ENCODE results near the gene ARMC12. TPM values are rescaled to one million over a fixed set of nuclear protein-coding genes. Genes with fewer than 3 reads are reported as not detected.

ARMC12 gene
- polyA plus RNA-seq, 2 of the 4 experiments (the other 2 are of a cell fraction), result 0.44 to 0.88 TPM

DNA sequence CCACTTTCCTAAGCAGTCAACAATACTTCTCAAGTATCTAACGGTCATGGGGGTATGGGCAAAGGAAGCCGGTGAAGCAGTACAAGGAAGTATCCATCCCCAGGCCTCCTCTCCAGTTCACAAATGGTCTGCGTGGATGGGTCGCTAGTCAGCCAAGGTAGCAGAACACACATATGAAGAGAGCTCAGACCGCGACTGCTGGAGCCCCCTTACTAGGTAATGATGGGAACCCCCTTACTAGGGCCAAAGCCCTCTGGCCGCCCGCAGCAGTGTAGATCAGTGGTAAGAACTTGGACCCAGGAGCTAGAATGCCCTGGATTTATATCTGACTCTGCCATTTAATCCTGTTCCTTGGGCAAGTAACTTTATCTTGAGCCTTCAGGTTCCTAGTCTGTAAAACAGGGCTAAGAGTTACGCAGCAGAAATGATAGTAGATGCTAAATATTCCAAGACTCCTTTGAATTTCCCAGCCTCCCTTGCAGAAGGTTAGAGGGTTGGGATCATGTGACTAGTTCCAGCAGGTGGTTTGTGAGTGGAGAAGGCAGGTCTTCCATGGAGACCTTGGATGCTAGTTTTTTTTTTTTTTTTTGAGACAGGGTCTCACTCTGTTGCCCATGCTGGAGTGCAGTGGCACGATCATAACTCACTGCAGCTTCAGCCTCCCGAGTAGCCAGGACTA is 37.4 kb downstream of the ARMC12 start:
- FAIRE-seq, result no peak
- WGBS (ENCODE audit: missing lambda C conversion rate), result 81% methylated on average over 11 of the region's 11 CpGs

DNA sequence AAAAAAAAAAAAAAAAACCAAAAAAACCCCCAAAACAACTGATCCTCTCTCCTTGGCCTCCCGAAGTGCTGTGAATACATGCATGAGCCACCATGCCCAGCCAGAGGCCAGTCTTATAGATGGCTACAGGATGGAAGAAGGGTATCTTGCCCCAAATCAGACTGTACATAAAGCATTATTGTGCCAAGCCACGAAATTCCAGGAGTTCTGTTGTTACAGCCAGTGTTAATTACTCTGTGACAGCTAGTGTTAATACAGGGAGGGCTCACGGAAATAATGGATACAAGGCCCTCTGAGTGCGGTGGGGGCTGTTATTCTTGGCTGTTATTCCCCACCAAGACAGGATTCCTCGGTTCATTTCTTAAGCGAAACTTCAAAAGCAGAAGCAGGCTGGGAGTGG is 38.2 kb downstream of the ARMC12 start:
- H3K4me2 ChIP-seq, result no peak overlapping the region
- H3K4me3 ChIP-seq, result no peak overlapping the region
- WGBS (ENCODE audit: missing lambda C conversion rate), result 86% methylated on average over 6 of the region's 6 CpGs
- ChIA-PET CTCF (interaction anchor here (1.7 kb wide), 1 partner anchor 12 kb away, joined by 3 read pairs; no protein-coding TSS in a partner anchor), POLR2A (no interaction called here)
- no peak for ATAC-seq
- H3K9me3 ChIP-seq, result no peaks in the 10 kb centered on the region
- FAIRE-seq, result no peak
- no peak for DNase-seq (ENCODE audit: low read depth in 1 of 2, low spot score in 1 of 2)
- H3K27ac ChIP-seq, result no peak overlapping the region
- H3K4me1 ChIP-seq, result no peaks in the 10 kb centered on the region
- TF ChIP-seq MAZ (IDR thresholded peaks at IDR 0.05; ENCODE audit: borderline replicate concordance, low read depth, low read length) (no peak), CEBPB (IDR thresholded peaks at IDR 0.05) (no peak), NFE2L2 (conservative IDR thresholded peaks at IDR 0.05; ENCODE audit: low read length) (no peak), RCOR1 (IDR thresholded peaks at IDR 0.05; ENCODE audit: low read depth, low read length) (no peak), BHLHE40 (IDR thresholded peaks at IDR 0.05; ENCODE audit: low read depth, low read length) (no peak)

More for the DNA sequence above, 37.4 kb downstream of the ARMC12 start:
- no peak for ATAC-seq
- no peak overlapping the region for H3K4me3 ChIP-seq
- no peaks in the 10 kb centered on the region for H3K4me1 ChIP-seq
- no peak overlapping the region for H3K27ac ChIP-seq
- DNase-seq (ENCODE audit: low read depth in 1 of 2, low spot score in 1 of 2), result no peak
- CTCF ChIA-PET, result interaction anchor here (1.2 to 1.7 kb wide), 2 partner anchors 13 to 21 kb away, joined by 3 read pairs; no protein-coding TSS in a partner anchor
- no peaks in the 10 kb centered on the region for H3K9me3 ChIP-seq
- POLR2A ChIA-PET, result no interaction called here
- TF ChIP-seq, protein P1, sequence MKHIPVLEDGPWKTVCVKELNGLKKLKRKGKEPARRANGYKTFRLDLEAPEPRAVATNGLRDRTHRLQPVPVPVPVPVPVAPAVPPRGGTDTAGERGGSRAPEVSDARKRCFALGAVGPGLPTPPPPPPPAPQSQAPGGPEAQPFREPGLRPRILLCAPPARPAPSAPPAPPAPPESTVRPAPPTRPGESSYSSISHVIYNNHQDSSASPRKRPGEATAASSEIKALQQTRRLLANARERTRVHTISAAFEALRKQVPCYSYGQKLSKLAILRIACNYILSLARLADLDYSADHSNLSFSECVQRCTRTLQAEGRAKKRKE (CRISPR knock-in tag; IDR thresholded peaks at IDR 0.05; ENCODE audit: low read depth), result no peak
- TF ChIP-seq, protein P2, sequence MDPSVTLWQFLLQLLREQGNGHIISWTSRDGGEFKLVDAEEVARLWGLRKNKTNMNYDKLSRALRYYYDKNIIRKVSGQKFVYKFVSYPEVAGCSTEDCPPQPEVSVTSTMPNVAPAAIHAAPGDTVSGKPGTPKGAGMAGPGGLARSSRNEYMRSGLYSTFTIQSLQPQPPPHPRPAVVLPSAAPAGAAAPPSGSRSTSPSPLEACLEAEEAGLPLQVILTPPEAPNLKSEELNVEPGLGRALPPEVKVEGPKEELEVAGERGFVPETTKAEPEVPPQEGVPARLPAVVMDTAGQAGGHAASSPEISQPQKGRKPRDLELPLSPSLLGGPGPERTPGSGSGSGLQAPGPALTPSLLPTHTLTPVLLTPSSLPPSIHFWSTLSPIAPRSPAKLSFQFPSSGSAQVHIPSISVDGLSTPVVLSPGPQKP (IDR thresholded peaks at IDR 0.05; ENCODE audit: low read depth, low read length), result no peak
- TF ChIP-seq, protein P3, sequence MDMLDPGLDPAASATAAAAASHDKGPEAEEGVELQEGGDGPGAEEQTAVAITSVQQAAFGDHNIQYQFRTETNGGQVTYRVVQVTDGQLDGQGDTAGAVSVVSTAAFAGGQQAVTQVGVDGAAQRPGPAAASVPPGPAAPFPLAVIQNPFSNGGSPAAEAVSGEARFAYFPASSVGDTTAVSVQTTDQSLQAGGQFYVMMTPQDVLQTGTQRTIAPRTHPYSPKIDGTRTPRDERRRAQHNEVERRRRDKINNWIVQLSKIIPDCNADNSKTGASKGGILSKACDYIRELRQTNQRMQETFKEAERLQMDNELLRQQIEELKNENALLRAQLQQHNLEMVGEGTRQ (IDR thresholded peaks at IDR 0.05), result no peak
- TF ChIP-seq SREBF2 (IDR thresholded peaks at IDR 0.05) (no peak), SMC3 (IDR thresholded peaks at IDR 0.05) (no peak), MAFK (IDR thresholded peaks at IDR 0.05; ENCODE audit: partially characterized antibody) (no peak)
- H3K4me2 ChIP-seq, result no peak overlapping the region

DNA sequence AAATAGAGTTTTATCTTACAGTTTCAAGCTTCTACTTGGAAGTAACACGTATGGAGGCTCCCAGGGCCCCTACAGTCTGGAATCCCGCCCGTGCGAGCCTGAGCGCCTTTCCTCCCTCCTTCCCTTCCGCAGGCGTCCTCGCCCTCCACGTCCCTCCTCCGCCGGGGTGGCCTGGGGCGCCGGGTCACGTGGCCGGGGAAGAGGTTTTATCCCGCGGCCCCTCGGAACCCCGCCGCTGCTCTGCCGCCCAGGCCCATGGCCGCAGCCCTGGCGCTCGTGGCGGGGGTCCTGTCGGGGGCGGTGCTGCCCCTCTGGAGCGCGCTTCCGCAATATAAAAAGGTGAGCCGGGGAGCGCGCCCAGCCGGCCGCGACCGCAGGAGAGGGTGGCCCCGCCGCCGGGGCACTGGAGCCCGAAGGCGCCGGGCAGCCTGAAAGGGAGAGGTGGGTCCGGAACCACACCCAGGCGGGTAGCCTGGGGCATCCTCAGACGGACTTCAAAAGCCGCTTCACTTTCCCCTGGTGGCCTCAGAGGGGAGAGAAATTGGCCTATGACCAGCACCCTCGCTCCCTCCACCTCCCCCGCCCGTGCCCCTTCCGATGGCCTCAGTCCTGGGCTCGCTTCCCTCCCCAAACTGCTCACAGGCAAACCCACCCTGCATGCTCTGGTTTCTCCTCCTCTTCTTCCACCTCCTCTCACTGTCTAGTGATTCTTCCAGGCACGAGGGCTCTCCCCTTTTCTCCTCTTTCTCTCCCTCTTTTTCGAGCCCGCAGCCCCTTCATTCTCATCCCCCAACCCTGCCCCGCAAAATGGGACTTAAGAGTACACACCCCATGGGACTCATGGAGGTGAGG is 39.8 kb downstream of the ARMC12 start, which contains the start of gene CLPSL2:
CLPSL2 (plus strand) TSS at position 235 of the 852 bp plus-strand sequence; CDS start at position 256, 21 bp downstream.
- ATAC-seq, result peak; percentile 73 to 83; a peak in 5 of 6 replicates
- peak in 1 of 2 experiments; percentile 43 for DNase-seq (ENCODE audit: low read depth in 1 of 2, low spot score in 1 of 2)
- H3K4me3 ChIP-seq, result peak within 1 kb of the TSS; percentile 49
- TF ChIP-seq RAD21 (conservative IDR thresholded peaks at IDR 0.05 in 1 of 2, IDR thresholded peaks at IDR 0.05 in 1 of 2), result no peak
- TF ChIP-seq, protein P3 (IDR thresholded peaks at IDR 0.05), result peak; percentile 67
- TF ChIP-seq, protein P4, sequence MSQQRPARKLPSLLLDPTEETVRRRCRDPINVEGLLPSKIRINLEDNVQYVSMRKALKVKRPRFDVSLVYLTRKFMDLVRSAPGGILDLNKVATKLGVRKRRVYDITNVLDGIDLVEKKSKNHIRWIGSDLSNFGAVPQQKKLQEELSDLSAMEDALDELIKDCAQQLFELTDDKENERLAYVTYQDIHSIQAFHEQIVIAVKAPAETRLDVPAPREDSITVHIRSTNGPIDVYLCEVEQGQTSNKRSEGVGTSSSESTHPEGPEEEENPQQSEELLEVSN (IDR thresholded peaks at IDR 0.05; ENCODE audit: borderline replicate concordance, low read depth), result peak; percentile 43; the same call in 1 of the 2 replicates
- no peaks in the 10 kb centered on the region for H3K9me3 ChIP-seq
- H3K4me1 ChIP-seq, result no peaks in the 10 kb centered on the region
- FAIRE-seq, result no peak
- H3K4me2 ChIP-seq, result peak within 1 kb of the TSS; percentile 72
- WGBS (ENCODE audit: missing lambda C conversion rate), result 19% methylated on average over 13 of the region's 56 CpGs
- POLR2A ChIA-PET, result no interaction called here
- CTCF ChIA-PET, result no interaction called here
- peak within 1 kb of the TSS; percentile 64 to 87 for H3K27ac ChIP-seq

Measured in A549 (cell line).